NCI-H345 treated with DMSO at 0.1 percent for 48 hours (cell line): ENCODE data around the gene BUB1B.

Source experiments
- DNase-seq: peaks from one replicate; lab custom pipeline; 2025; ENCODE audit not compliant: unreplicated experiment; lab: John Stamatoyannopoulos, UW

BUB1B gene

GRCh38 chr15:40252438-40253166 lies 91.7 kb downstream of the BUB1B start:
- no peak for DNase-seq

GRCh38 chr15:40253167-40253790 lies 92.4 kb downstream of the BUB1B start:
- no peak for DNase-seq

GRCh38 chr15:40254452-40254851 lies 93.6 kb downstream of the BUB1B start:
- DNase-seq = no peak

- DNase-seq = no peak
Observed at GRCh38 chr15:40255033-40255432, 94.2 kb downstream of the BUB1B start.

GRCh38 chr15:40256638-40257235 lies 95.9 kb downstream of the BUB1B start:
- no peak for DNase-seq

DNA sequence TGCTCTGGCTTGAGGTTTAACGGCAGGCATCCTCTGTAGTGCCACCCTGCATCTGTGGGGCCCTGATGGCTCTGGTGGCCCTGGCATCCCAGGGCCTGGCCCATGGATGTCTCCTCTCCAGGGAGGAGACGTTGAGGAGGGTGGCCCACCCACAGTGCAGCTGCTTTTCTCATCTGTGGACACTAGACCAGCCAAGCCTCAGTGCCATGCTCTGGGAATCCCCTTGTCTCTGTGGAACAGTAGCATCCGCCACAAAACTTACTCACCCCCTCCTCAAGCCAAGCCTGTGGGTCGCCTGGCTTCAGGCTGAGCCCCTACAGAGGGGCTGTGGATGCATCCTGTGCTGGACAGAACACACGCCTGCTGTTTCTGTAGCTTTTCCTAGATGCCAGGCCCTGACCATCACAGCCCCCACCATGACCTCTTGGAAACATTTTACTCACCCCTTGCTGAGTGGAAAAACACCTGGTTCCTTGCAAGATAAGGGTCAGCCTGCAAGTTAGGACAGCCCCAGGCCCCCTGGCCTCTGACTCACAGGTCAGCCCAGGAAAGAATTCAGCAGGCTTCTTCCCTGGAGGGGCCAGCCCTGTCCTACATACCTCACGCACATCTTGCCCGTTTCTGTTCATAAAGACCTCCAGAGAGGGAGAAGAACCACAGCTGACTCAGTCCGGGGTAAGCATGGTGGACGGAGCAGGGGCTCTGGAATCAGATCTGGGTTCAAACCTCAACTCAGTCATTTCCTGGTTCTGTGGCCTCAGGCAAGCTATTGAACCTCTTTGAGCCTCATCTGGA lies 97.0 kb downstream of the BUB1B start:
- no peak for DNase-seq

DNA sequence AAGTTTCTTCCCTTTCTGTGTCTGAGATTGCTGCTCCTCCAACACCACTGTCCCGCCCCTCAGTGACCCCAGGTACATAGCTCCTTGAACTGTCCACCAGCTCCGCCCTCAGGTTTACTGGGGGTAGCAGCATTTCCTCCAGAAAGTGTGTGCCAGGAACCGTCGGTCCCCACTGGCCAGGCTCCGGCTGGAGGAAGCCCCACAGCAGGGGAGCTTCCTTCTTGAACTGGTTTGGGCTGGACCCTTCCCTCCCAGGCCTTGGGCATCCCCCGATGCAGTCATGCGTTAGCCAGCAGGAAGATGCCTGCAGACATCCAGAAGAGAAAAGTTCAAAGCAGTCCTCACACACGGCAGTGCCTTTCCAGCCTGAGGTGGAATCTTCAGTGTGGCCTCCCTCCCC lies 97.7 kb downstream of the BUB1B start:
- DNase-seq = no peak

- DNase-seq = no peak
Observed at GRCh38 chr15:40259021-40259420, 98.2 kb downstream of the BUB1B start.

GRCh38 chr15:40263024-40263754 lies 102.3 kb downstream of the BUB1B start:
- no peak for DNase-seq

DNA sequence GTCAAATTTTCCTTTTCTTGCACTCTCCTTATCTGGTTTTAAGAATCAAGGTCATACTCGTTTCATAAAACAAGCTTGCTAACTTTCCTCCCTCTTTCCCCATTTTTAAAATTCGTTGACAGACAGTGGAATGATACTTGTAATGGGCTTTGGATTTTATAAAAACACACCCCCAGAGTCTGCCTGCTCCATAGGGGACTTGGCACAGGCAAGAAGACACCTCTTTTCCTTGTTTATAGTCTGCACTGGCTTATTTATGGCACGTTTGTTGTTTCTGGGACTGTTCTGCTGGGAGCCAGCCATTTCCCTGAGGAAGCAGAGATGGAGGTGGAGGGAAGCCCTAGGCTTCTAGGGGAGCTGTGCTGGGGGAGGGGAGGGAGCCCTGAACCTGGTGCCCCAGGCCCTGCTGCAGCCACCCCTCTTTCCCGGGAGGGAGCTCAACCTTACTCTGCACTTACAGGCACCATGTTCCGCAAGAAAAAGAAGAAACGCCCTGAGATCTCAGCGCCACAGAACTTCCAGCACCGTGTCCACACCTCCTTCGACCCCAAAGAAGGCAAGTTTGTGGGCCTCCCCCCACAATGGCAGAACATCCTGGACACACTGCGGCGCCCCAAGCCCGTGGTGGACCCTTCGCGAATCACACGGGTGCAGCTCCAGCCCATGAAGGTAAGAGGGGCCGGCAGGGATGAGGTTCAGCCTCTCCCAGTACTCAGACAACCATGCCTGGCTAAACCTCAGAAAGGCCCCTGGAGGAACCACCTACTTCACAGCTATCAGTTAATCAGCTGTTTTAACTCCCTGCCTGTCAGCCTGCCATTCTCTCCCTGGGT lies 103.7 kb downstream of the BUB1B start:
- DNase-seq = no peak

DNA sequence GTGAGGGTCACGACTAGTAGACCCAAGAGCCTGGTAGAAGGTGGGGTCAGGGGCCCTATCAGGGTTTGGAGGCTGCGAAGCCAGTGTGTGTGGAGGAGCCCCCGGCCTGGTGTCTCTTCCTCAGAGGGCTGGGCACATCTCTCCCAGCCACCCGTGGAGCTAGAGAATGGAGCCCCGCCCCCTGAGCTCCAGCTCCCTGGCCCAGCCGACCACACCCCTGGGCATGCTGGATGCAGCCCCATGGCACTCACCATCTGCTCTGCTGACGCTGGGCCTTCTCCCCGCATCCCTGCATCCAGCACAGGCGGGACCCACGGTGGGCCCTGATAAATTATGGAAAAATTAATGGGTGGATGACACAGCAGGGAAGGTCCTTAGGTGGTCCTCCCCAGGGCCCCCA lies 104.5 kb downstream of the BUB1B start:
- no peak for DNase-seq

DNA sequence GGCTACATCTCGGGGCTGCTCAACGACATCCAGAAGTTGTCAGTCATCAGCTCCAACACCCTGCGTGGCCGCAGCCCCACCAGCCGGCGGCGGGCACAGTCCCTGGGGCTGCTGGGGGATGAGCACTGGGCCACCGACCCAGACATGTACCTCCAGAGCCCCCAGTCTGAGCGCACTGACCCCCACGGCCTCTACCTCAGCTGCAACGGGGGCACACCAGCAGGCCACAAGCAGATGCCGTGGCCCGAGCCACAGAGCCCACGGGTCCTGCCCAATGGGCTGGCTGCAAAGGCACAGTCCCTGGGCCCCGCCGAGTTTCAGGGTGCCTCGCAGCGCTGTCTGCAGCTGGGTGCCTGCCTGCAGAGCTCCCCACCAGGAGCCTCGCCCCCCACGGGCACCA lies 105.0 kb downstream of the BUB1B start:
- DNase-seq = no peak

DNA sequence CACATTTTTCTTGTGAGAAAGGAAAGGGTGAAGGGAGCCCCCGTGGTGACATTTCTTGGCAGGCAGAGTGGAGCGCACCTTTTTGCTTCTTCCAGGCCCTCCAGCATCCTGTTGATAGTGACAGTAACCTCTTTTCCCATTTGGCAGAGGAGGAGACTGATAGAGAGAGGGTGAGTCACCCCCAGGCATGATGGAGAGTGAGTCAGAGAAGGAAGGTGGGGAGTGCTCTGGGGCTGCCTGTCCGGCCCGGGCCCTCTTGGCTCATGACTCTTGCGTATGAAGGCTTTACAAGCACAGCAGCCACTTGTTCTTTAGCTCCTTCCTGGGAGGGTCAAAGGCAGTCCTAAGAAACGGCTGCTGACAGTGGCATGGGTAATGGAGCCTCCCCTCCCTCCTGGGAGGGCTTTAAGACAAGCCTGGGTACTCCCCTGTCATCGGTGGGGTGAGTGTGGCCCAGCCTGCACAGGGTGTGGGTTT lies 106.0 kb downstream of the BUB1B start:
- DNase-seq = no peak

DNA sequence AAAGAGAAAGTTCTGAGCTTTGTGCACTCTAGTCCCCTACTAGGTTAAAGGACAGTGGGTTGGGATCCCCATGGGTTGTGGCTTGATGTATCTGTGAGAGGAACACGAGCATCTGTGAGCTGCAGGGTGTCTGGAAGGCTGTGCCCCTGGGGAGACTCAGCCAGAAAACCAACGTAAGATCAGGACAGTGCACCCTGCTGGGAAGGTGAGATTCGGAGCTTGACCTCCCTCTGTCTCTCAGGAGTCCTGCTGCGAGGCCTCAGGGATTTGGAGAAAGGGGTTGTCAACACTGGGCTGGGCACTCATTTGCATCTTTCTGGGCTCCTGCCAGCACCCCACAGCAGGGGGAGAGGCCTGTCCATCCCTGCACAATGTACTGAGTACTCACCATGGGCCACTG lies 106.8 kb downstream of the BUB1B start:
- no peak for DNase-seq

GRCh38 chr15:40269604-40270003 lies 108.7 kb downstream of the BUB1B start:
- no peak for DNase-seq

DNA sequence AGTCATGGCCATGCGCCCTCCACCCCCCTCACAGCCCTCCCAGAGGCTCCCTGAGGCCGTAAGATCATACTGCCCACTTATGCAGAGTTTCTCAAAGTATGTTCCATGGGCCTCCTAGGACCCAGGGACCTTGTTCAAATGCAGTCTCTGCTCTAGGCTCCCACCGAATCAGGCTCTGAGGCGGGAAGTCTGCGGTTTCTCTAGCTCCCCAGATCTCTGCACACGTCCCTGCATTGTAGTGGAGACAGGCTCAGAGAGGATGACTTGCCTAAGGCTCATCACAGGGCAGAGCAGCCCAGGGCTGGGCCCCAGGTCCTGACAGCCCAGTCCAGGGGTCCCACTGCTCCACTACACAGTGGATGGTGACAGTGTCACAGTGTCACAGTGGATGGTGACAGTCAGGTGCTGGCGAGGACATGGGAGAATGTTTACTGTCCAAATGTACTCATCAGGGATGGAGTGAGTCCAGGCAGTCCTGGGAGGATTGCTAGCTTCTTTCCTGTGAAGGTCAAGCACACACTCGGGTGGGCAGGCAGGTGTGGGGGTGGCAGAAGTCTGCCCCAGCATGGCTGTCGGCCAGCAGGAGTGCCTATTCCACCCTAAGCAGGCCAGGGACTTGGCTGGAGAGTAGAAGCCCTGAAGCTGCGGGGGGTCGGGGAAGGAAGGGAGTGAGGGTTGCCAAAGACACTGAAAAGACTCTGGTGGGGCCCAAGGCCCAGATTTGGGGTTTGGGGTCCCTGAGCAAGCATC lies 109.6 kb downstream of the BUB1B start:
- no peak for DNase-seq
